Stimulated activated CD8-positive, alpha-beta memory T cell treated with anti-CD3 and anti-CD28 coated beads, Interleukin-7, amount 100 ng/mL, for 48 hours (primary cell): Measurements from ENCODE around the gene TSC1.
"Not testable (repeated sequence)": the region's sequence is repeated elsewhere in the genome, so short reads cannot be mapped to it uniquely, and the experiment has no call there.

ENCODE experiments used
- DNase-seq, 2 donors: peaks; one replicate each; pipeline ENCODE4 v3.0.0-alpha.2; 2020; ENCODE audit warnings: low read depth in 1 of 2; ENCODE audit errors: extremely low read depth in 1 of 2

TSC1 gene

GRCh38 chr9:132944294-132945185 is at the start of gene TSC1:
Gene TSC1, minus strand, starts transcription at chr9:132944616. Its CDS starts 15,744 bp downstream, at chr9:132928872.
- DNase-seq, result peak; percentile 91 to 95

- no peak for DNase-seq
Observed at GRCh38 chr9:132993511-132993939, 49.1 kb upstream of the TSC1 start.

GRCh38 chr9:132991351-132992300 is 47.2 kb upstream of the TSC1 start:
- DNase-seq, result no peak

GRCh38 chr9:132990781-132991180 is 46.4 kb upstream of the TSC1 start:
- no peak for DNase-seq

GRCh38 chr9:132989998-132990557 is 45.7 kb upstream of the TSC1 start:
- DNase-seq, result not testable (repeated sequence)

GRCh38 chr9:132989414-132989996 is 45.1 kb upstream of the TSC1 start:
- no peak for DNase-seq

GRCh38 chr9:132989014-132989310 is 44.5 kb upstream of the TSC1 start:
- no peak for DNase-seq

GRCh38 chr9:132988244-132989013 is 44.0 kb upstream of the TSC1 start:
- DNase-seq, result no peak

GRCh38 chr9:132986640-132987620 is 42.5 kb upstream of the TSC1 start:
- no peak for DNase-seq

GRCh38 chr9:132986114-132986513 is 41.7 kb upstream of the TSC1 start:
- no peak for DNase-seq

- no peak for DNase-seq
Observed at GRCh38 chr9:132985489-132985888, 41.1 kb upstream of the TSC1 start.

GRCh38 chr9:132985071-132985350 is 40.6 kb upstream of the TSC1 start:
- no peak for DNase-seq

- no peak for DNase-seq
Observed at GRCh38 chr9:132984202-132985070, 40.0 kb upstream of the TSC1 start.

GRCh38 chr9:132983491-132984201 is 39.2 kb upstream of the TSC1 start:
- DNase-seq, result no peak

- no peak for DNase-seq
Observed at GRCh38 chr9:132982458-132982857, 38.0 kb upstream of the TSC1 start.

- DNase-seq, result no peak
Observed at GRCh38 chr9:132980157-132980556, 35.7 kb upstream of the TSC1 start.

GRCh38 chr9:132978451-132979131 is 34.2 kb upstream of the TSC1 start, which contains the start of gene GFI1B:
Gene GFI1B, plus strand, starts transcription at chr9:132978694. Its CDS starts 7,985 bp downstream, at chr9:132986679.
- DNase-seq, result no peak
